Tongue (tissue), 2 donors: ENCODE measurements around the gene MSL1. TPM values are rescaled to one million over a fixed set of nuclear protein-coding genes. Genes with fewer than 3 reads are reported as not detected.

ENCODE experiments used
- DNase-seq: peaks from one replicate; pipeline ENCODE4 v3.0.0-alpha.2; 2015
- total RNA-seq: library from RNA; depleted of rRNA; stranded (reverse); fragments of >200 nt; gene quantifications from one replicate; pipeline ENCODE4 v1.2.3, GENCODE V29; 2014

Gene MSL1
- total RNA-seq, 1 donor from 2014 or later, result 70.4 TPM

DNA sequence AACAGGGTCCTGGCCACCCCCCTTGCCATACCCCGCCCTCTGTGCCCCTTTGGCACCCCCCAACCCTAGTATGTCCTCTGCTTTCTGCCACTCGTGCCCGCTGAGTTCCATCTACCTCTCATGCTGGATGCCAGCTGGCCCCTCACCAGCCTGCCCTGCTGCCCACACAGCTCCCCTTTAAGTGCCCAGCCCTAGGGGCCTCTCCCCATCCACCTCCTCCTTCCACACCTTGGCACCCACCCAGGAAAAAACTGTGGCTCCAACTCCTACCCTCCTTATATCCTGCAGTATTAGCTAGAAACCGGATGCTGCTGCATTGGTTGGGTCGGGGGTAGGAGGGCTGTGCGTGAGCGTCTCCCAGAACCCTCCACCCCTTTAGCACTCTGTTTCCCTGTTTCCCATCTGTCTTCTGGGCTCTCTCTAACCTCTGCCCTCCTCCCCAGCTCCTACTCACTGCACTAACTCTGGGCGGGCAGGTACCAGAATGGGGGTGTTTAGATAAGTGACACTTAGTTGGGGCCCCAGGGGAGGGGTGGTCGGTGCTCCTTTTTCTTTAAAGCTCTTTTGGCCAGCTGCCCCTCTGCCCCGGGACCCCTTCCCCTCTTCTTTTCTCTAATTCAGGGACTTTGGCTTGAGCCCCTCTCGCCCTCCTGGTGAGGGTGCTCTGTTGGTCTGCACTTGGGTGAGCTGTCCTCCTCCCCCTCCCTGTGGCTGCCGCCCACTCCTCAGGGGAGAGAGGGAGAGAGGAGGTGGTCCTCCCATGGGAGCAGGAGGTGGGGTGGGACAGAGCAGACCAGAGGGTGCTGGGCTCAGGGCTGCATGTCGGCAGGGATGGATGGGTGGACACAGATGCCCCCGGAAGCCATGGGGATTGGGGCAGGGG lies 31.3 kb upstream of the MSL1 start:
- peak; percentile 48 for DNase-seq

DNA sequence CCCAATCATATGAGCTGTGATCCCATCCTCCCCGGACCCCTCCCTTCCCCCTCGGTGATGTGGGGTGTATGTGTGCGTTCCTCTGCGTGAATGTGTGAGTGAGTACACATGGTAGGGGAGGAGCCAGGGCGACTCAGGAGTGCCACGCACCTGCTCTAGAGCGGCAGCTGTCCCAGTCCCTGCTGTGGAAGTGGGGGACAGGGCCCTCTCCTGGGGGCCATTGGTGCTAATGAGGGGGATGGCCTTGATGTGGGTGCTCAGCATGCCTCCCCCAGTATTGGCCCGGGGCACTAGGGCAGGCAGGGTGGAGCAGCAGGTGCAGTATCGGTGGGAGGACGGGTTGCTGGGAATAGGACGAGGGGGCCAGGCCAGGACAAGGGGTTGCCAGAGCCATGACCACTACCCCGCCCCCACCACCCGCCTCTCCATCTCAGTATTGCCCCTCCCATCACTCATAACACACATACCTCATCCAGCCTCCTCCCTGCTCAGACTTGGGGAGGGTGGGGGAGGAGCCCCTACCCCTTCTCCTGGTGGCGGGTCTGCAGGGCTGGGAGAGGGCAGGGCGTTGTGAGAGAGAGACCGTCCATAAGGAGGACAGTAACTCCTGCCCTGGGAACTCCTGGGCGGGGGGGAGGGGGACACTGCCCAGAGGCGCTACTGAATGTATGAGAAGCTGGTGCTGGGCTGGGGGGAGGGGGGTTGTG lies 29.9 kb upstream of the MSL1 start:
- peak; percentile 46 for DNase-seq

DNA sequence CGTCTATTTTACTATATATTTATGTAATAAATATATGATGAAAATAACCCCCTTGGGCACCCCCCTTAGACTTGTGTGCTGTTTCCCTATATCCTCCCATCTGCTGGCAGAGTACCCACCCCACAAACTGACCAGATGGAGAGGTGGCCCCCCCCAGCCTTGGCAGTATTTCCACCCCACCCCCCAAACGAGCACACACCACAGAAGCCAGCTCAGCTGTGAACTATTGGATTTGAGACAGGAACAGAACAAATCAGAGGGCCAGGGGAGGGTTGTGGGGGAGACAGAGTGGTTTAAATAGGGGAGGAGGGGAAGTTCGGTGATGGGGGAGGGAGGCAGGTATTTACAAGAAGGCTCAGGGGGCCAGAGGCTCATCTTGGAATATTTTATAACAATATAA lies 29.2 kb upstream of the MSL1 start:
- DNase-seq, result peak; percentile 35

DNA sequence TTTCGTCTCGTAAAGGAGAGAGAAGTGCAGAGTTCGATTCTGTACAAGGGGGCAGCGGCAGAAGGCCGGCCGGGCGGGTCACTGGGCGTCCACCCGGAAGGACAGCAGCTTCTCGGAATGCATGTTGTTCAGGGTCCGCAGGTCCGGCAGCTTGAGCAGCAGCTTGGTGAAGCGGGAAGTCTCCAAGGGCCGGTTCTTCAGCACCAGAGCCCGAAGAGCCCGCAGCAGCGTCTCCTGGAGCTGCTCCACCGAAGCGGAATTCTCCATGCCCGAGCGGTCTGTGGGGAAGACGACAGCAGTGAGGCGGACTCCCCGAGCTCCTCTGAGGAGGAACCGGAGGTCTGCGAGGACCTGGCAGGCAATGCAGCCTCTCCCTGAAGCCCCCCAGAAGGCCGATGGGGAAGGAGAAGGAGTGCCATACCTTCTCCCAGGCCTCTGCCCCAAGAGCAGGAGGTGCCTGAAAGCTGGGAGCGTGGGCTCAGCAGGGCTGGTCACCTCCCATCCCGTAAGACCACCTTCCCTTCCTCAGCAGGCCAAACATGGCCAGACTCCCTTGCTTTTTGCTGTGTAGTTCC lies 28.7 kb upstream of the MSL1 start:
- DNase-seq, result no peak

DNA sequence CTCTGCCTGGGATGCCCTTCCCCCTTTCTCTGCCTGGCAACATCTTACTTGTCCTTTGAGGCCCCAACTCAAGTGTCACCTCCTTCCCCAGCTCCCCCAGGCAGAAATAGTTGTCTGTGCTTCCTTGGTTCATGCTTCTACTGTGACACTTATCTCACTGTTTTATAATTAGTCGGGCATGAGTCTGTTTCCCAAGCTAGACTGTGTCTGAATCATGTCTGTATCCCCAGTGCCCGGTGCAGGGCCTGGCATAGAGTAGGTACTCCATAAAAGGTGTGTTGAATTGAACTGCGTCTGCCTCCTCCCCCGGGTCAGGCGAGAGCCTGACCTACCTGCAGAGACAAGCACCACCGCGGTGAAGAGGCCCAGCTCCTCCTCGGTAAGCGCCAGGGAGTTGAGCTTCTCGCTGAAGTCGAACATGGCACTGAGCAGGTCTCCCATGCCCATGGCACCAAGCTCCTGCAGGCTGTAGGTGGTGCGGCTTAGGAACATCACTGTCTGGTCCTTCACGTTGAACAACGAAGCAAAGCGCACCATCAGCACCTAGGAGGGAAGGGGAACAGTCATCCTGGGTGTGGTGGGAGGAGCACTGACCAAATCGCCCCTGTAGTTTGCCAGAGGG lies 28.1 kb upstream of the MSL1 start:
- no peak for DNase-seq

DNA sequence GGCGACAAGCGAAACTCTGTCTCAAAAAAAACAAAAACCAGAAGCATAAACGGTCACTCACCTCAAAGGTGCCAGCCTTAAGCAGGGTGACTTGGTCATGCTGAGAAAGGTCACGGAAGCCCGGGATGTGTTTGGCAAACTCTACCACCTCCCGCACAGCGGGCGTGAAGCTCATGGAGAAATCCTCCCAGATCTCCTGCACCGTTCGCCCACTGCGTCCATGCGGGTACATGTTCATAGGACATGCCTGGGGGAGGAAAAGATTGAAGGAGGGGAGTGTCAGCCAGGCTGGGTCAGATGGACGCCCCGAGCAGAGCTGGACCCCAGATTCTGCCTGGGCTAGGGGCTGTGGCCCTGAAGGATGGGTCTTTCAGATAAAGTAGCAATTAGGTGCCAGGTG lies 26.9 kb upstream of the MSL1 start:
- DNase-seq, result no peak

DNA sequence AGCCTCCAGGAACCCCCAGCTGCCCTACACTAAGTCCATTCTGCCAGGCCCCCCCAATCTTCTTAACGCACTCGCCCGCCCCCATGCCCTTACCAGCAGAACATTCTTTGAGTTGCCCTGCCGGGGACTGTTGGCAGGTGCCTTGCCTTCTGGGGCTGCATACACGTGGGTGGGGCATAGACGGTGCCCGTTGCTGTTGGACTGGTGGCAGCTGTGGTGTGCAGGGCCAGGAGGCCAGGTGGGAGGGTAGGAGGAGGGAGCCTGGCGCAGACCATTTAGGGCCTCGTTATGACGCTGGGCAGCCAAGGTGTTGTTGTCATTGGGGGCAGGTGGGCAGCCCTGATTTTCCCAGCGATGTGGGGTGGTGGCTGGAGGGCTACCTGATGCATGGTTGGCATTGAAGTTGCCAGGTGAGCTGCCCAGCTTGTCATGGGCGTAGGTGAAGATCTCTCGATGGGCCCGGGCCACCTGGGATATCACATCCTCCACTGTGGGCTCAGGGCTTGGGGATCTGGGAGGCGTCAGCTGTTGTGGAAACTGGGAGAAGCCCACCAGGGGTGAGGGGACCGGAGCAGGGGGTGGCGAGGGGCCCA lies 26.3 kb upstream of the MSL1 start:
- DNase-seq, result no peak

DNA sequence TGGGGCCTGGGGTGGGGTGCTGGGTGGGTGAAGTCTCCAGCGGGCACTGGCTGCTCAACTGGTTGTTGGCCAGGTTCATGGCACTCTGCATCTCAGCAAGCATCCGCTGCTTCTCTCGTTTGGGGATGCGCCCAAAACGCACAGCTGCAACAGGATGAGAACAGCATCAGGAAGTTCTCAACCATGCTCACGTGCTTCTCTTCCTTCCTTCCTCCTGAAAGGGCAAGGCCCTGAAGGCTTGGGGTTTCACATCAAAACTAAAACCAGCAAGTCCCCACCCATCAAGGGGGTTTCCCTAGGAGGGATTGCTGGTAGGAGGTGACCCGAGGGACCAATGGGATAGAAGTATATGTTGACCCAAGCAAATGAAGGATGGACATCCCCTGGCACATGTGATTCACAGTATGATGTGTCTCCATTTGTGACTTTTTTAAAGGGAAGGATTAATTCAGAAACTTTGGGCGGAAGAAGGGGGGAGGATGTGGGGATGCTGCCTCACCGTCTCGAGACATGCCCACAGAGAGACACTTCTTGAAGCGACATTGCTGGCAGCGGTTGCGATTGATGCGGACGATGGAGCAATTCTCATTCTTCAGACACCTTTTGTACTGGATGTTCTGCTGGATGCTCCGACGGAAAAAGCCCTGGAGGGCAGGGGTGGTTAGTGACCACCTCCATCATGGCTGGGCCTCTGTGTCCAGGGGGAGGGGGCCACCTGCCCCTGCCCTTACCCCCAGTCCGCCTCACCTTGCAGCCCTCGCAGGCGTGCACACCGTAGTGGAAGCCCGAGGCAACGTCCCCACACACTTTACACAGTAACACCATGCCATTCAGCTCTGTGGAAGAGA lies 25.6 kb upstream of the MSL1 start:
- DNase-seq, result no peak

DNA sequence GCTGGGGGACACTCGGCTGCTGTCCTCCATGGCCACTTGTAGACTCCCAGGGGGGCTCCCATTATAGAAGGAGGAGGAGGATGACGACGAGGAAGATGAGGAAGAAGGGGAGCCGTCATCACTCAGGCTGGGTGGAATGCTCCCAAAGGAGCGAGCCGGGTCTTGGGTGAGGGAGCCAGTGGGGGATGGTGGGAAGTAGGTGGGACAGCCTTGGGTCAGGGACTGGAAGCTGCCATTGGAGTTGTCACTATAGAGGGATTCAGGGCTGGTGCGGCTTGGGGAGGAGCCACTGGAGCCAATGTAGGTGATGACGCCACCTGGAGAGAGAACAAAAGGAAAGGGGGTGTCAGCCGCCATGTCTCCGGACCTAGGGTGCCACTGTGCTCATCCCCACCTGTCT lies 24.7 kb upstream of the MSL1 start:
- DNase-seq, result no peak

DNA sequence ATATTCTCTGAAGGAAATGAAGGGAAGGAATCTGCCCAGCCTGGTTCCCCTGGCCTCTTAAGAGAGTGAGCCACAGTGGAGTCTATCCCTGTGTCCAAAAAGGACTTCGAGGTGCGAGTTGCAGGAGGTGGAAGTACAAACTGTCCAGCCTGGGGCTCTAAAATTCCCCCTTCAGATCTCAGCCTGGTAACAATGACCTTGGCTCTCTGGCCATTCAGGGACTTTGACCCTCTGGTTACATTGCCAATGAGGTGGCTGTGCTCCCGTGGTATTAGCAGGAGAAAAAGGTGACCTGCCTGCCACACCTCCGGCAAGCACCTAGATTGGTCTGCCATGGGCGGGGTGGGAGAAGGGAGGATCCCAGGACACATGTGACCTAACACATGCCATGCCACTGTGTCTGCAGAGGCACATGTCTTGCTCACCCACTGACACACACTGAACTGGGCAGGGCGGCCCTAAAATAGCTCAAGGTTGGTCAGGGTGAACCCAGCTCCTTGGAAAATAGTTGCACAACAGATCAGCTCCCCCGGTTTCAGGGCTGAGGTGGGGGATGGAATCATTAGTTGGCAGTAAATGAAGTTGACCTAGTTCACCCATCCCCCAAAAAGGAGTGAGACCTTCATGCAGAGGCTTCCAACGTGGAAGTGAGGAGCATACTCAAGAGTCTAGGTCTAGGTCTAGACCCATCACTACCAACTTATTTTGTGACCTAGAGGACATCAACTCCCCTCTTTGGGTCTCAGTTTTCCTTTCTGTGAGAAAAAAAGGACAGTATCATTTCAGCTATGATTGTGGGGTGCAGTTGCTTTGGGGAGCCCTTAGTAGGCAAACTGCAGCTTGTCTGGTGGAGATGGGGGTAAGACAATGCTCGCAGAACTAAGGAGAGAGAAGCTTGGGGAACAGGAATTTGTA lies 23.6 kb upstream of the MSL1 start:
- no peak for DNase-seq

DNA sequence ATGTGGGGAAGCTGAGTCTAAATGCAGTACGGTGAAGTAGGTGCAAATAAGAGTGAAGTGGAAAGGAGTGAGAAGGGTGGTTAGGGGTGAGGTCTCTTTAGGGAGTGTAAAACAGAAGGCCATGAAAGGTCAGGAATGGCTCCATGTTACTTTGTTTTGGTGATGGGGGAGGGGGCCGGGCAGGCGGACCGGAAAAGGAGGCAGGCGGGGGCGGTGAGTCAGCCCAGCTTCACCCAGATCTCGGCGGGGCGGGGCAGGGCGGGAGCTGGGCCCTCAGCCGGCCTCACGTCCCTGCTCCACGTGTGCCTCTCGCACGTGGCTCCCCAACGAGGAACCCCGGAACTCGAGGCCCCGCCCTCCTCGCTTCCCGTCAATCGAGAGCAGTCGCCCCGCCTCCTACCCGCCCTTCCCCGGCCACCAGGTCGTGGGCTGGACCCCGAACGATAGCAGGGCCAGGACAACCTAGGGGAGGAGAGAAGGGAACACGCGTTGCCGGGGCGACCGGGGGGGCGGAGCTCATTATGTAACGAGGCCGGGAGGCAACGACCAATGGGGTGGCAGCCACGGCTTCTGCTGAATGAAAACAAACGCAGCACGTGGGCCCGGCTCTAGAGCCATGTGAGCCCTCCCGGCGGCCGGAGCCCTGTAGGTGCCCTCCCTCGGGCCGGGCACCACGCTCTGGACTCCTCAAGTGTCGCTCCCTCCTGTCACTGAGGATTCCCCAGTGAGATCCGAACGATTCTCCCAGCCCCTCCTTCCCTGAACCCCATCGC lies 22.7 kb upstream of the MSL1 start:
- DNase-seq, result peak; percentile 95

DNA sequence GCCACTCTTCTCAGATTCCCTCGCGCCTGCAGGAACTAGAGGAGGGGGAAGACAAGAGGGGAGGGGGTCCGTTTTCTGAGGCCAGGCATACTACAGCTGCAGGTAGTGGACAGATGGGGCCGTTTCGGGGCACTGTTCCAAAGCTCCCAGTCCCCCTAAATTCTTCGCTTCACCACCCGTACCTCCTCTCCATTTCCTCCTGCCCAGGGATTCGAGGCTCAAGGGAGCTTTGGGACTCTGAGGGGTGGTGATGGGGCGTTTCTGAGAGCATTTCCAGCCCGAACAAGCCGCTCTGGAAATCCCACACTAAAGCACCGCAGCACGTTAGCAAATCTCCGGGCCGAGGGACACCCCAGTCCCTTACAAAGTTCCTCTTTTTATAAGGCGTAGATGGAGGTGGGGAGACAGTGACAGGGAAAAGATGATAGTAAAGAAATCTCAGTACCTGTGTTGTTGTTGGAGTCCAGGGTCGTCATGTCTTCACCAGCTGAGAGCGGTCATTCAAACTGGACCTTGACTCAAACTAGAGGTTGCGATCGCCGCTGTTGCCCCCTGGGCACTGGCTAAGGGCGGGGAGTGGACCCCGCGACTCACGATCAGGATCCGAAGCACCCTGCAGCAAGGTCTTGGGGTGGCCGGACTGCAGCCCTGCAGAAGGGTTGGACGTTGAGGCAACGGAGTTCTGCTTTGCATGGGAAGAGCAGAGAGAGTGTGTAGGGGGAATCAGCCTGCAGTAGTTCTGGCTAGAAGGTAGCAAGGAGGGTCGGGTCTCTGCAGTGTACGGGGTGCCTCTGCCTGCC lies 22.0 kb upstream of the MSL1 start:
- no peak for DNase-seq

DNA sequence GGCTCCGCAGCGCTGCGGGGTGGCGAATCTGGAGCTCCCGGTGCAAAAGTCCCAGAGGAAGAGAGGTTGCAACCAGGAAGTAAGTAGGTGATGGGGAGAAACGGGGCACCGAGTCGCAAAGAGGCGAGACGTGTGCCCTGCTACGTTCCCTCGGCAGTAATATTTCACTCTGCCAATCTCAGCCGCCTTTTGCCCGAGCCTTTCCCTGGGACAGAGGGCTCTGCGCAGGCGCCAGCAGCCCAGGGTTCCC lies 21.4 kb upstream of the MSL1 start, which contains the start of gene NR1D1:
Gene NR1D1 (minus strand): TSS at position 171 of the 250 bp plus-strand sequence. CDS start 495 bp downstream, outside the sequence.
- no peak for DNase-seq

DNA sequence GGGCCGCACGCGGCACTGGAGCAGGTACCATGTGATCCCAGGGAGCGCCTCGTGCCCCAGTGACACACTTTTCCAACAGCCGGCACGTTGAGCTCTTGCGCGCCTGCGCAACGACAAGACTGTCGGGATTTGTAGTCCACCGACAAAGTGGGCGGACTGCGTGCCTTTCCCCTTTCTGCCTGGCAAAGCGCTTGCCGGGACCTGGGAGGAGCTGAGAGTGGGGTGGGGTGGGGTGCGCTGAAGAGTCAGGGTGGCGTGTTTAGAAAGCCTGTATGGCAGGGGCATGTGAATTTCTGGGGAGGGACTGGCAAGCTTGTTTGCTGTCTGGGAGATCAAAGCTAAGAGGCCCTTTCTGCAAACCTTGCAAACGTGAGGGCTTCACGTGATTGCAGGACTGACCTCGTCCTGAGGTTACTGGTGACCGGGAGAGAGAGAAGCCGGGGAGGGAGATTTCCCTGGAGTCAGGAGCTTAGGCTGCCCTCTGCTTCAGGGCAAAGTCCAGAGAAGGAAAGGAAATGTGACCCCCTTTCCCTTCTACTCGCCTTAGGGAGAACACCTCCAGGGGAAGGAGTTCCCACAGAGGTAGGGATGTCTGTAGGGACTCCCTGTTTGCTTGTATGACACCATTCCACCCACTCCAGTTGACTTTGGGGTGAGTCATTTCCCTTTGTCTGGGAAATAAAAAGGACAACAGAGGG lies 21.0 kb upstream of the MSL1 start:
- peak; percentile 97 for DNase-seq

DNA sequence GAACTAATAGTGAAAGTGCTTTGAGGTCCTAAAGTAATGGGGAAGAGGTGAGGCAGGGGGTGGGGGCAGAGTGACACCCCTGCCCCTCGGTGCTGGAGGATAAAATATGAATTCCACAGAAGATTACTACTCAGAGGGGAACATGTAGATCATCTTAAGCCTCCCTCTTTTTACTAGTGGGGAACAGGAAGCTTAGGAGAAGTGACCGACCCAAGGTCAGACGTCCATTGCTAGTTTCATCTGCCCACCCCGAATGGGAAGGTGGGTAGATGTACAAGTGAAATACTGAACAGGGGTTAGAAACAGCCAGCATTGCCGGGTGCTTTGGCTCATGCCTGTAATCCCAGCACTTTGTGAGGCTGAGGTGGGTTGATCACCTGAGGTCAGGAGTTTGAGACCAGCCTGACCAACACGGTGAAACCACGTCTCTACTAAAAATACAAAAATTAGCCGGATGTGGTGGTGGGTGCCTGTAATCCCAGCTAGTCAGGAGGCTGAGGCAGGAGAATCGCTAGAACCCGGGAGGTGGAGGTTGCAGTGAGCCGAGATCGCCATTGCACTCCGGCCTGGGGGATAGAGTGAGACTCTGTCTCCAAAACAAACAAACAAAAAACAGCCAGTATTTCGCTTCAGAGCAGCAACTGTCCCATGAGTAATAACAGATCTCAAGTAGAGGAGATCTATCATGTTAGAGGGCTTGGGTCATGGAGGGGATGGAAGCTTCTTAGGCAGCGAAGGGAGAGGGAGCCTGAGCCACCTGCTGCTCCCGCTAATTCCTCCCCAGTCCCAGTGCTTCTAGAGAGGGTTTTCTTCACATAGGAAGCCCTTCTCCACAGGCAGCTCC lies 20.2 kb upstream of the MSL1 start:
- no peak for DNase-seq

DNA sequence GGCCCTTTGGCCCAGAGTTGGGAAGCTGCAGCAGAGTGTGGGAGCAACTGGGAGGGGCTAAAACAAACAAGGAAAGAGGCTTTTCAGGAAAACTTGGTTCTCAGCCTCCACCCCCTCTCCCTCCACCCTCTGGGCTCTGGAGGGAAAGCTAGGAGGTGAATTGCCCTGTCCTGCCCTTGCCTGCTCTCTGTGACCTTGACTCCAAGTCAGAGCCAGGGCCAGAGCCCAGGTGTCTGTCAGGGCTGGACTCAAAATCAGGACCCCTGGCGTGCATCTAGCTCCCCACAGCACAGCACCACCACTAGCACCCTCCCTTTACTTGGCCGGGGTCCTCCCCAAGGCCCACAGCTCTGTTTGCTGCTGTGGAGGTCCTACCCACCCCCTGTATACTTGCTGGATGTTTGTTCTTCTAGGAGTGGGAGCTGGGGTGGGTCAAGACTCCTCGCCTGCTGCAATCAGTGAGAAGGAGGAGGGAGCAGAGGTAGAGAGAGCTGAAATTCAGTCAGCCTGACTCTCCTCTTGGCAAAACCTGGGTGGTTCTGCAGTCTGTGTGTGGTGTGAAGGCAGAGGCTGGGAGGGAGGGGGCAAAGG lies 18.6 kb upstream of the MSL1 start:
- no peak for DNase-seq

DNA sequence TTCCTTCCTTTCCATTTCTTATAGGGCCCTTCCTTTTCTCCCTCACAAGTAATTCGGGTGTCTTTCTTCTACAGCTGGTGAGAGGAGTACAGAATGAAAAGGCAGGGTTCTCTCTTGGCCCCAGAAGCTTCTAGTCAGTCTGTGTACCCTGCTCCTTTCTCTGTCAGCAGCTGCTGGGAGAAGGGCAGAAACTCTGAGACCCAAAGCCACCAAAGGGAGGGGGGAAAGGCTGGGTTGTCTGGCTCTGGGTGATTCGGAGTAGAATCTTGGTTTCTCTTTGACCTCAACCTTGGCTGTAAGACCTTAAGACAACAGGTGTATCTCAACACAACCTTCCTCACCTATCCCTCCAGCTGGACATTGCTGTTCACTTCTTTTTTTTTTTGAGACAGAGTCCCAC lies 18.1 kb upstream of the MSL1 start:
- no peak for DNase-seq
